HT-29 (cell line): Measurements from ENCODE around the gene CDC14A. TPM values are rescaled to one million over a fixed set of nuclear protein-coding genes. Genes with fewer than 3 reads are reported as not detected.
"Not testable (repeated sequence)": the region's sequence is repeated elsewhere in the genome, so short reads cannot be mapped to it uniquely, and the experiment has no call there.

Experiments used
- DNase-seq: peaks from one replicate; pipeline ENCODE4 v3.0.0-alpha.2; 2015; ENCODE audit warnings: low spot score
- total RNA-seq: library from RNA; depleted of rRNA; stranded (reverse); fragments of >200 nt; shearing (Covaris generic); gene quantifications from 2 replicates; pipeline ENCODE4 v1.2.3, GENCODE V29; 2014

CDC14A gene
- total RNA-seq, 1 experiment from 2014 or later: 15.6 TPM

GRCh38 chr1:100362821-100363466 is 10.6 kb downstream of the CDC14A start:
- no peak for DNase-seq

DNA sequence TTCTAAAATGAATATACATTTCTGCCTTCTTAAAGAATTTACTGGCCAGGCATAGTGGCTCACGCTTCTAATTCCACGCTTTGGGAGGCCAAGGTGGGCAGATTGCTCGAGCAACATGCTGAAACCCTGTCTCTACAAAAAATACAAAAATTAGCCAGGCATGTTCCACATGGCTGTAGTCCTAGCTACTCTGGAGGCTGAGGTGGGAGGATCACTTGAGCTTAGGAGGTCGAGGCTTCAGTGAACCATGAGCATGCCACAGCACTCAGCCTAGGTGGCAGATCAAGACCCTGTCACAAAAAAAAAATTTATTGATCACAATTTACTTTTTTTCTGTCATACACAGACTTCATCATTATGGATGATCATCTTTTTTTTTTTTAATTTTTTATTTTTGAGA is 11.5 kb downstream of the CDC14A start:
- no peak for DNase-seq

- no peak for DNase-seq
Measured at GRCh38 chr1:100364697-100365096, 12.4 kb downstream of the CDC14A start.

GRCh38 chr1:100366209-100366525 is 13.9 kb downstream of the CDC14A start:
- DNase-seq: no peak

DNA sequence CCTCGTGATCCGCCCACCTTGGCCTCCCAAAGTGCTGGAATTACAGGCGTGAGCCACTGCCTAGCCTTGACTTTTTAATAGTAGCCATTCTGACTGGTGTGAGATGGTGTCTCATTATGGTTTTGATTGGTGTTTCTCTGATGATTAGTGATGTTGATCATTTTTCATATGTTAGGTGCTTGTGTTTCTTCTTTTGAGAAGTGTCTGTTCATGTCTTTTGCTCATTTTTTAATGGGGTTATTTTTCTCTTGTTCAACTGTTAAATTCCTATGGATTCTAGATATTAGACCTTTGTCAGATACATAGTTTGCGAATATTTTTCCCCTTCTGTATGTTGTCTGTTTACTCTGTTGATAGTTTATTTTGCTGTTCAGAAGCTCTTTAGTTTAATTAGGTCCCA is 17.0 kb downstream of the CDC14A start:
- DNase-seq: not testable (repeated sequence)

GRCh38 chr1:100373953-100374352 is 21.6 kb downstream of the CDC14A start:
- DNase-seq: not testable (repeated sequence)

GRCh38 chr1:100376890-100377289 is 24.6 kb downstream of the CDC14A start:
- not testable (repeated sequence) for DNase-seq

GRCh38 chr1:100377590-100378361 is 25.5 kb downstream of the CDC14A start:
- DNase-seq: no peak

- DNase-seq: no peak
Measured at GRCh38 chr1:100378956-100379355, 26.6 kb downstream of the CDC14A start.

DNA sequence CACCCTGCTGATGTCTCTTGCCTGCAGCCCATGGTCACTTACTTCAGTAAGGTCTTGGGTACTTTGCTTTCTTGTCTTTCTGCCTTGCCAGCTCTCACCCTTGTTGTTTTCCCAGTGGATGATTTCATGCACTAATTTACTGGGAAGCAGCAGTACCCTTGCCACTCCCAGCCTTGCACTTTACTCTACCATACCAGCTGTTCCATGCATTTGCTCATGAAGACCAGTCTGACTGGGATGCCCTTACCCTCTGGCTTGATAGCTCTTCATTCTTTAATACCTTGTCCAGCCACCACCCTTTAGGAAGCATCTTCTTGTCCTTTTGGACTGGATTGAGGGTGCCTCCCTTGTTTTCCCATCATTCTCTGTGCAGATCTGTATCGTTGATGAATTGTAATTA is 28.3 kb downstream of the CDC14A start:
- no peak for DNase-seq

DNA sequence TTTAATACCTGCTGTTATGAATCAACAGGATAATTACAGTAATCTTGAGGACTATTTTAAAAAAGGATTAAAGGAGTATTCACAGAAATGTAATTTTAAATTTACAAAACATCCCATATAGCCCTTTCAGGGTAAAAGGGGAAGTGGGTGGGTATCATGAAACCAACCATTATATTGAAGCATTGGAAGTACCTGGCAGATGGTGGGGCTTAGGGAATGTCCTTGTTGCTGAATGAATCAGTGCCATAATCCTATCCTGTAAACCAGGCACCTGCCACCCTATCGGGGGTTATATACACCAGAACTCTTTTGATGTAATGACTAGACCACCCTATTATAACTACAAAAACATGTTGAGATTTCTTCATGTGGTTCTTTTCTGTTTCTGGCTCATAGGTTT is 30.4 kb downstream of the CDC14A start:
- DNase-seq: no peak

- no peak for DNase-seq
Measured at GRCh38 chr1:100383743-100384405, 31.6 kb downstream of the CDC14A start.

DNA sequence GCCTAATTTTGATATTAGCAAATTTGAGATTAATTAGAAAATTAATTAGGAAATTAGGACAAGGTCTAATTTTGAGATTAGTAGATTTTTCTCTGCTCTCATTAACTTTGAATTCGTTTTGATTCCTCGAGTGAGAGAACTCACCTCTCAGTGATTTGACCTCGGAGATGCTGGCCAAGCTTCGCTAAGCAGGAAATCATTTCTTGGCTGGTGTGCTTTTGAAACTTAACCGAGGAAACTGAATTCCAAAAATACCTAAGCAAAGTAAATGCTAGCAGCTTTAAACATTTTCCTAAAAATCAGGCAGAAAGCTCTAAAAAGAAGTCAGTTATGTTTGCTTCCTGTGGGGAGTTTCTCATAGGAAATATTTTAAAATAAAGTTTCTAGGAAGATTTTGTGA is 34.9 kb downstream of the CDC14A start:
- no peak for DNase-seq

- no peak for DNase-seq
Measured at GRCh38 chr1:100387657-100388350, 35.5 kb downstream of the CDC14A start.

DNA sequence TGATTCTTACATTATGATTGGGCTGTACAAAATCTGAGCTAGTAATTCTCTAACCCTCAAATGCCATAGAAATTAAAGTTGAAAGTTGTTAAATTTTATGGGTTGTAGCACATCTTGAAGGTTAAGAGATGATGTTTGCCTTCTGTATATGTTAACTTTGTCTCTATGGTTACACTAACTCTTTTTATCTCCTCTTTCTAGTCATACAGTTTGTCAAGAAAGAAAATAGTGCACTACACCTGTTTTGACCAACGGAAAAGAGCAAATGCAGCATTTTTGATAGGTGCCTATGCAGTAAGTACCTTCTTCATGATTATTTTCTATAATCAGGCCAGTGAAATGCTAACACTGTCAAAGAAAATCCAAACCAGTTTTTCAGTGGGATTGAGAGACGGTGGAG is 38.2 kb downstream of the CDC14A start:
- DNase-seq: no peak

DNA sequence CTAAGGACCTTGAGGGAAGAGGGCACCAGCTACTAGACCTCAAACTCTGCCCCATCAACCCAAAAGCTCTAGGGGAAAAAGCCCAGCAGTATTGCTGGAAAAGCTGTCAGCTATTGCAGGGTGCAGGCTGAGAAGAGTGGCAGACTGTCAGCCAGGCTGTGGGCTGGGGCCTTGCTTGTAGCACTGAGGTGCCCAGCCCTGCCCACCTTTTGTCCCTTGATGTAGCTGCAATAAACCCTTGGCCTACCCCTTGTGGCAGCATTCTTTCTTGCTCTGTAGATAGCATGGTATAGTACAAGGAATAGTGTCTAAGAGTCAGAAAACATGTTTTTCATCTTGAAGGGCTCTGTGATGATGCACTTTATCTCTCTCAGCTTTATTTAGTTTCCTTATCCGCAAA is 39.4 kb downstream of the CDC14A start:
- no peak for DNase-seq

DNA sequence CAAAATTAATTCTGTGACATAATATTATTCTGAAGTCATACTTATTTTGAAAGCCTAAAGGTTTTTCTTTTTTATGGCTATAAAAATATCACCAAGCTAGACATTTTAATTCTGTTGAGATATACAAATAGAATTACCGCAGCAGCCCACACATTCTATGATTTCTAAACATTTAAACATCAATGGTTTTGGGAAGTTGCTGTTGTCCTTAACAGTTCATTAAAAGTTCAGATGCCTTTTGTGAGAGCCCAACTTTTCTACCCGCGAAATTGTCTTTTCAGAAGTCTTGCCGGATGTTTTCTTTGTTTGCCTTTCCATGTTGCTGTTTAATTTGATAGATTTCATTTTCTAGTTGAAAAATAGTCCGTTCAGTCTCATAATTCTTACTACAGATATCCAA is 40.5 kb downstream of the CDC14A start:
- DNase-seq: no peak

- no peak for DNase-seq
Measured at GRCh38 chr1:100394285-100394684, 42.0 kb downstream of the CDC14A start.

DNA sequence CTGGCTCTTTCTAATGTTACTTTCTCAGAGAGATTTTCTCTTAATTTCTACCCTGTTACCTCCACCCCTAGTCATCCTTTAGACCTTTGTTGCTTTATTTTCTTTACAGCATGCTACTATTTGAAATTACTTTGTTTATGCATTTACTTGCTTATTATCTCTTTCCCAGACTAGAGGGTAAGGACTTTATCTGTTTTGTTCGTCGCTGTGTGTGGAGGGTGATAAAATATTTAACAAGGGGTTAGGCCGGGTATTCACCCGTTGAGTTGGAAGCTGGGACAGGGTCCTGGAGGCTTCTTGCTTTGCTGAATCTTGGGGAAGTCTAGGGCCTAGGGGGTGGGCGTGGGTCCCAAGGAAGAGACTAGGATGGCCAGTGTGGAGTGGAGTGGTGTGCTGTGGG is 43.6 kb downstream of the CDC14A start:
- no peak for DNase-seq

- no peak for DNase-seq
Measured at GRCh38 chr1:100396651-100397050, 44.3 kb downstream of the CDC14A start.

DNA sequence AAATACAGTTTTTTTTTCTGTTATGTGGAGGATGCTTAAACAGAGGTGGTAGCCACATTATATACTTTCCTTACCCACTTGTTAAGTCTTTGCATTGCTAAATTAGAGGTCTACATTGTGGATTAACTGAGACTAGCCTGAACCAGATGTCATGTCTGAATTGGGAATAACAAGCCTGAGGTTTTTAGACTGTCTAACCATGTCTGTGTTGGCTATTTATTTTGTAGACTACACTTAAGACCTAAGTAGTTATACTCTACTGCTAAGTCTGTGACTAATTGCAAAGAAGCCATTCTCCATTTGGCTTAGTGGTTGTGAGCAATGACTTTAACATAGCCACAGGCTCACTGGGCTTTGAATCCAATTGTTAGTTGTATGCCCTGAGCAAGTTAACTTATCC is 45.4 kb downstream of the CDC14A start:
- no peak for DNase-seq

GRCh38 chr1:100398648-100399047 is 46.3 kb downstream of the CDC14A start:
- no peak for DNase-seq
